ENCODE measurements around the gene LONP2. TPM values are rescaled to one million over a fixed set of nuclear protein-coding genes. Genes with fewer than 3 reads are reported as not detected.
A peak's percentile ranks its signal among the peaks of the same experiment; 100 is the strongest.

LONP2 gene
- total RNA-seq, 2 donors from 2014 or later: 44.2 to 59.1 TPM

GRCh38 chr16:48378276-48378675 lies 134.2 kb downstream of the LONP2 start:
- Histone ChIP-seq H3K27ac (no peak overlapping the region), H3K4me1 (peaks cover 88% of the 10 kb centered on the region), H3K36me3 (replicated peaks in 1 of 2; ENCODE audit: insufficient read depth in 1 of 2, low read depth in 2 of 2) (no peaks in the 10 kb centered on the region), H3K9me3 (no peaks in the 10 kb centered on the region), H3K4me3 (no peak overlapping the region), H3K27me3 (no peaks in the 10 kb centered on the region)
- intact Hi-C loops (cut with DNase I): no loop called here
- ATAC-seq (no peak), DNase-seq (no peak)
- TF ChIP-seq POLR2A (IDR thresholded peaks at IDR 0.05) (no peak), CTCF (IDR thresholded peaks at IDR 0.05) (no peak)
- WGBS, 2 donors: 67 to 76% methylated on average over 5 of the region's 5 CpGs

- Histone ChIP-seq H3K9me3 (no peaks in the 10 kb centered on the region), H3K27me3 (no peaks in the 10 kb centered on the region), H3K27ac (no peak overlapping the region), H3K4me1 (peaks cover 88% of the 10 kb centered on the region), H3K4me3 (no peak overlapping the region), H3K36me3 (replicated peaks in 1 of 2; ENCODE audit: insufficient read depth in 1 of 2, low read depth in 2 of 2) (no peaks in the 10 kb centered on the region)
- ATAC-seq: no peak
- WGBS, 2 donors: 69 to 75% methylated on average over 1 of the region's 1 CpG
- DNase-seq: no peak
- intact Hi-C loops (cut with DNase I): no loop called here
- TF ChIP-seq POLR2A (IDR thresholded peaks at IDR 0.05): no peak
- TF ChIP-seq CTCF (IDR thresholded peaks at IDR 0.05): no peak
Measured at GRCh38 chr16:48378836-48379235, 134.7 kb downstream of the LONP2 start.

GRCh38 chr16:48381201-48381600 lies 137.1 kb downstream of the LONP2 start:
- no peaks in the 10 kb centered on the region for H3K36me3 ChIP-seq (replicated peaks in 1 of 2; ENCODE audit: insufficient read depth in 1 of 2, low read depth in 2 of 2)
- H3K27ac ChIP-seq: no peak overlapping the region
- no peaks in the 10 kb centered on the region for H3K27me3 ChIP-seq
- H3K9me3 ChIP-seq: no peaks in the 10 kb centered on the region
- DNase-seq (no peak), ATAC-seq (no peak)
- no peak for TF ChIP-seq CTCF (IDR thresholded peaks at IDR 0.05)
- no peak for TF ChIP-seq POLR2A (IDR thresholded peaks at IDR 0.05)
- H3K4me3 ChIP-seq: no peak overlapping the region
- intact Hi-C loops (cut with DNase I): no loop called here
- H3K4me1 ChIP-seq: peaks cover 74% of the 10 kb centered on the region
- WGBS, 2 donors: 61 to 65% methylated on average over 5 of the region's 5 CpGs

- no peaks in the 10 kb centered on the region for H3K9me3 ChIP-seq
- no peaks in the 10 kb centered on the region for H3K36me3 ChIP-seq (replicated peaks in 1 of 2; ENCODE audit: insufficient read depth in 1 of 2, low read depth in 2 of 2)
- ATAC-seq (no peak), DNase-seq (no peak)
- H3K4me3 ChIP-seq: no peak overlapping the region
- no peaks in the 10 kb centered on the region for H3K27me3 ChIP-seq
- WGBS, 2 donors: 92% methylated on average over 4 of the region's 4 CpGs
- TF ChIP-seq CTCF (IDR thresholded peaks at IDR 0.05) (no peak), POLR2A (IDR thresholded peaks at IDR 0.05) (no peak)
- peak overlapping the region in 1 of 4 donors; percentile 98 for H3K27ac ChIP-seq
- peaks cover 68% of the 10 kb centered on the region for H3K4me1 ChIP-seq
- intact Hi-C loops (cut with DNase I): no loop called here
Measured at GRCh38 chr16:48382131-48382530, 138.0 kb downstream of the LONP2 start.

GRCh38 chr16:48383009-48383876 lies 139.1 kb downstream of the LONP2 start:
- TF ChIP-seq CTCF (IDR thresholded peaks at IDR 0.05): no peak
- TF ChIP-seq POLR2A (IDR thresholded peaks at IDR 0.05): no peak
- H3K4me1 ChIP-seq: peaks cover 59% of the 10 kb centered on the region
- WGBS, 2 donors: 10 to 11% methylated on average over 6 of the region's 6 CpGs
- H3K27me3 ChIP-seq: no peaks in the 10 kb centered on the region
- no peaks in the 10 kb centered on the region for H3K36me3 ChIP-seq (replicated peaks in 1 of 2; ENCODE audit: insufficient read depth in 1 of 2, low read depth in 2 of 2)
- DNase-seq (no peak), ATAC-seq (no peak)
- H3K27ac ChIP-seq: peak overlapping the region; percentile 95 to 98 (median 96)
- H3K4me3 ChIP-seq: peak overlapping the region in 1 of 2 donors; percentile 59
- H3K9me3 ChIP-seq: no peaks in the 10 kb centered on the region
- intact Hi-C loops (cut with DNase I): no loop called here

All from body of pancreas (tissue), 4 donors.